Dermis microvascular lymphatic vessel endothelial cell (primary cell): ENCODE data around the gene ADNP. TPM values are rescaled to one million over a fixed set of nuclear protein-coding genes. Genes with fewer than 3 reads are reported as not detected.
"Not testable (repeated sequence)": the region's sequence is repeated elsewhere in the genome, so short reads cannot be mapped to it uniquely, and the experiment has no call there.

Experiments
- DNase-seq, 2 donors: peaks; one replicate each; pipeline versions ENCODE4 v3.0.0 to v3.0.0-alpha.2; 2010; ENCODE audit warnings: low read depth in 2 of 2
- total RNA-seq: library from RNA; depleted of rRNA; stranded (reverse); fragments of >200 nt; gene quantifications from 2 replicates; pipeline ENCODE4 v1.2.1, GENCODE V29; 2014

ADNP gene
- total RNA-seq, 1 donor from 2014 or later, result 28.6 TPM

DNA sequence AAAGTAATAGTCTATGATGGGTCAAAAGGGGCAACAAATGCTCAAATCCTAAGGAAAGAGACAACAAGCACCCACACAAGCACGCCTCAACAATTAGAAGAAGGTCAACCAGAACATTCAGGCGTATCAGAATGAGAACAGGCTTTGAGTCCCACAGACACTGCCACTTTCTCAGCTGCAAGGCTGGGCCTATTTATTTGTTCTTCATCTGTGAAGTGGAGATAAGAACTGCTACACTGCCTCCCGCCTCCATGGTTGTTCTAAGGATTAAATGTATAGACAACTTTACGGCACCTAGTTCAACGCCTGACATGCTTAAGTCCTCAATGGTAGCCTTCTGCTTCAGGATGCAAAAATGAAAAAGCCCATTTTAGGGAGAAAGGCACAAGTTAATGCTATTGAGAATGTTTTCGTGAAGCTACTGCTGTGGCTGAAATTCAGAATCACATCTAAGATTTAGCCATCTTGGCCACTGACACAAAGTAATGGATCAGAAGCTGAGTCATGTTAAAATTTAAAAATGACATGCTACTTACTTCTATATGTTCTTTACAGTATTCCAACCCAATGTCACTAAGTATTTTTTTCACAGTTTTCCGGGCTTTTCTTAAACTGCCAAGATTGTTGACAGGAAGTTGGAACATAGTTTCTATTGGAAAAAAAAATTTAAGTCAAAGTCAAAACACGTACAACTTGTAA, 27.7 kb downstream of the ADNP start:
- DNase-seq, result no peak

GRCh38 chr20:50901301-50901700, 29.9 kb downstream of the ADNP start:
- DNase-seq, result no peak

DNA sequence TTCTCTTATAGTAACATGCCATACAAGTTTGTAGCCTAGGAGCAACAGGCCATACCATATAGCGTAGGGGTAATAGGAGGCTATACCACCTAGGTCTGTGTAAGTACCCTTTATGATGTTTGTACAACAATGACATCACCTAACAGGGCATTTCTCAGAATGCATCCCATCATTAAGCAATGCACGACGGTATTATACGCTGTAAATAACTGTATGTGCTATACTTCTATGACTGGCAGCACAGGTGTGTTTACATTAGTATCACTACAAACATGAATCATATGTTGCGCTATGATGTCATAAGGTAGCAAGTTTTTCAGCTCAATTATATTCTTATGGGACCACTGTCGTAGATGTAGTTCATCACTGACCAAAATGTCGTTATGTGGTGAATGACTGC, 31.0 kb downstream of the ADNP start:
- no peak for DNase-seq

GRCh38 chr20:50898475-50898874, 32.8 kb downstream of the ADNP start:
- DNase-seq, result no peak

- no peak for DNase-seq
These were observed 36.0 kb downstream of the ADNP start for GRCh38 chr20:50895111-50895830.

DNA sequence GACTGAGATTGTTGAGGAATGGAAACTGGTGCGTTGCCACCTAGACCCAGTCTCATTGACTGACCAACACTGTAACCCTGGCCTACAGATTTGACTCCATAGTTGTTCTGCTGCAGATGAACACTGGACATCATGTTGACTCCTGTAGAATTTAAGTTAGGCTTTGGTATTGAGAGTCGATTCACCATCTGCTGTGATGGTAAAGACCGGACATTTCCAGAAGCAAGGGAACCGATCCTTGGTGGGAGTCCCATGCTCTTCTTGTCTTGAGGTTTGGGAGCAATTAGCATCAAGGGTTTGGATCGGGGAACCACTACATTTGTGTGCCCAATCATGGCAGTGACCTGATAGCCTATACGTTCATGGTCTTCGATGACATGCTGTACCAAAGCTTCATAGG, 37.6 kb downstream of the ADNP start:
- DNase-seq, result no peak

GRCh38 chr20:50892394-50892793, 38.8 kb downstream of the ADNP start:
- DNase-seq, result no peak

GRCh38 chr20:50891138-50891537, 40.1 kb downstream of the ADNP start:
- no peak for DNase-seq

DNA sequence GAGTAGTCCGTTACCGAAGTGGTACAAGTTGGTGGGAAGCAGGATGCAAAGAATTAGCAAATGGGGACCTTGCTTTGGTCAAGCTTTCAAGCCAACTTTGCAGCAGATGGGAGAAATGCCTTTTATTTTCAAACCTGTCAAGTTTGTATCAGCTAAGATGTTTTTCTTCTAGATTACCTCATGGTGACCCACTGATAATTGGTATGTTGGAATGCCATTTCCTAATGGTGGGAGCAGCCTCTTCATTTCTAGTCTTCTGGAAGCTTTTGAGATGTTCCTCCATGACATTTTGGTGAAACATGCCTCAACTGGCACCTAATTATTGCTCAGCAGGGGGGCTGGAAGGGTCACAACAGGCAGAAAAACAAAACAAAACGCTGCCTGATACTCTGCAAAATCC, 43.7 kb downstream of the ADNP start:
- no peak for DNase-seq

- no peak for DNase-seq
These were observed 45.0 kb downstream of the ADNP start for GRCh38 chr20:50886184-50886790.

DNA sequence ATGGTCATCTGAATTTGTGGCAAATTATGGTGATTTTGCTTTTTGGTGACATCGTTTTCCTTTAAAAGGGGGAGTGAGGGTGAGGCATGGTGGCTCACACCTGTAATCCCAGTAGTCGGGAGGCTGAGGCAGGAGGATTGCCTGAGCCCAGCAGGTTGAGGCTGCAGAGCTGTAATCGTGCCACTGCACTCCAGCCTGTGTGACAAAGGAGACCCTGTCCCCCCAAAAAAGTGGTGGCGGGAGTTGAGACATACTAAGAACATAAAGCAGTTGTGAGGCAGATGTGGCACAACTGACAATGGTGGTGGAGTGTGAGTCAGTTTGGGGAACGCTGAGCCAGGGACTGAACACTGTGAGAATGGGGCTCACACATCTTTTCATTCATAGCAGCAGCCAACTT, 45.5 kb downstream of the ADNP start:
- no peak for DNase-seq

- no peak for DNase-seq
These were observed 46.2 kb downstream of the ADNP start for GRCh38 chr20:50885068-50885467.

DNA sequence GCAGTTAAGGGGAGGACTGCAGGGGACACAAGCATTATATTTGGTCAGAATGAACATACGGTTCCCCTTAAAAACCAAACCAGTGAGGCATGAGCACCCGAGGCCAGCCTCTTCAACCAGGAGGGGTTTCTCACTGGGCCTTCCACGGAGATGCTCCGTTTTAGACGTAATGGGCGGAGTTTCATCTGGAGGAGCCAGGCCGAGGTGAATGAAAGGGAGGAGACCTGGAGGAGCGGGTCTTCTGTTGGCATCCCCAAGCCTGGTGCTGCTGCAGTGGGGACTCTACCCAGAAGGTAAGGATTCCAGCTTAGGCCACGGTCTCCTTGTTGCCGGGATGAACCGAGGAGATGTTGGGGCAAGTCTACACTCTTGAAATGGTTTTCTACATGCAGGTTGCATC, 47.4 kb downstream of the ADNP start:
- no peak for DNase-seq

DNA sequence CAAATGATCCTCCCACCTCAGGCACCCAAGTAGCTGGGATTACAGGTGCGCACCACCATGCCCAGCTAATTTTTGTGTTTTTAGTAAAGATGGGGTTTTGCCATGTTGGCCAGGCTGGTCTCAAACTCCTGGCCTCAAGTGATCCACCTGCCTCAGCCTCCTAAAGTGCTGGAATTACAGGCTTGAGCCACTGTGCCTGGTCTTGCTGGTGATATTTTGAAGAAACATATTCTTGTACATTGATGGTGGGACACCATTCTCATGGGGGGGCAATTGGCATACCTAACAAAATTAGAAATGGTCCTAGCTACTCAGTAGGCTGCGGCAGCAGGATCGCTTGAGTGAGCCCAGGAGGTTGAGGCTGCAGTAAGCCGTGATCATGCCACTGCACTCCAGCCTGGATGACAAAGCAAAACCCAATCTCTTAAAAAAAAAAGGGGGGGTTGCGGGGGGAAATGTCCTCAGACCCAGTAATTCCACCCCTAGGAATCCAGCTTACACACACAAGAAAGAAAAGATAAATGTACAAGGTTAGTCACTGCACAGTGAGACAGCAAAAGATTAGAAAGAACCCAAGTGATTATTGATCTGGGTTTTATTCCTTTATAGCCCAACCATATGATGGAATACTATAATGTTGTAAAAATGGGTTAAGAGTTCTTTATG, 49.3 kb downstream of the ADNP start:
- DNase-seq, result not testable (repeated sequence)

- DNase-seq, result no peak
These were observed 51.3 kb downstream of the ADNP start for GRCh38 chr20:50879649-50880550.

DNA sequence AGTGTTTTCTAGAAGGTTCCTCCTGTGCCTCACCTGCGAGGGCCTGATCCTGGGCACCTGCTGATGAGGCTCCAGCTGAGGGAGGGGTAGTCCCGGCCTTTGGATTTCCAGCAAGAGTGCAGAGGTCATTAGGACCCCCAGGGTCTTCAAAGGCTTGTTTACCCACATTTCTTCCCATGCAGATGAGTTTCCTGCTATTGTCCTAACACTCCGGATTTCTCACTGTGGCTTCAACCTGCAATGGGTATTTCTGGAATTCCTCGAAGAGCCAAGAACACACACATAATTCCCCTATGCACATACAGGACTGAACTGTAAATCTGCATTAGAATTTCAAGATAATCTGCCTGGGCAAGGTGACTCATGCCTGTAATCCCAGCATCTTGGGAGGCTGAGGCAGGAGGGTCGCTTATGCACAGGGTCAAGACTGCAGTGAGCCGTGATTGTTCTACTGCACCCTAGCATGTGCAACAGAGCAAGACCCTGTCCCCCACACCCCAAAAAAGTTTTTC, 53.9 kb downstream of the ADNP start:
- DNase-seq, result no peak

GRCh38 chr20:50876816-50877215, 54.4 kb downstream of the ADNP start:
- no peak for DNase-seq

GRCh38 chr20:50876063-50876685, 55.1 kb downstream of the ADNP start:
- no peak for DNase-seq

GRCh38 chr20:50874758-50875665, 56.2 kb downstream of the ADNP start:
- no peak for DNase-seq
